Measurements from ENCODE around the gene MYO19.

Gene MYO19

GRCh38 chr17:36498560-36499300 lies 35.9 kb downstream of the MYO19 start:
- Histone ChIP-seq H3K36me3 (peaks cover 84% of the 10 kb centered on the region), H3K4me3 (ENCODE audit: low read depth in 1 of 2, low read length in 1 of 2) (no peak overlapping the region), H3K27ac (no peak overlapping the region), H3K27me3 (no peaks in the 10 kb centered on the region), H3K9me3 (no peaks in the 10 kb centered on the region), H3K4me1 (ENCODE audit: control insufficient read depth in 1 of 2, insufficient read depth in 1 of 2, low read depth in 1 of 2, low read length in 1 of 2) (no peaks in the 10 kb centered on the region)
- TF ChIP-seq CTCF (IDR thresholded peaks at IDR 0.05), result no peak

GRCh38 chr17:36498155-36498554 lies 36.5 kb downstream of the MYO19 start:
- no peaks in the 10 kb centered on the region for H3K9me3 ChIP-seq
- no peak overlapping the region for H3K27ac ChIP-seq
- no peaks in the 10 kb centered on the region for H3K4me1 ChIP-seq (ENCODE audit: control insufficient read depth in 1 of 2, insufficient read depth in 1 of 2, low read depth in 1 of 2, low read length in 1 of 2)
- H3K27me3 ChIP-seq, result no peaks in the 10 kb centered on the region
- no peak overlapping the region for H3K4me3 ChIP-seq (ENCODE audit: low read depth in 1 of 2, low read length in 1 of 2)
- peaks cover 84% of the 10 kb centered on the region for H3K36me3 ChIP-seq
- no peak for TF ChIP-seq CTCF (IDR thresholded peaks at IDR 0.05)

- H3K9me3 ChIP-seq, result no peaks in the 10 kb centered on the region
- no peaks in the 10 kb centered on the region for H3K4me1 ChIP-seq (ENCODE audit: control insufficient read depth in 1 of 2, insufficient read depth in 1 of 2, low read depth in 1 of 2, low read length in 1 of 2)
- no peak overlapping the region for H3K27ac ChIP-seq
- TF ChIP-seq CTCF (IDR thresholded peaks at IDR 0.05), result no peak
- peaks cover 81% of the 10 kb centered on the region for H3K36me3 ChIP-seq
- no peaks in the 10 kb centered on the region for H3K27me3 ChIP-seq
- no peak overlapping the region for H3K4me3 ChIP-seq (ENCODE audit: low read depth in 1 of 2, low read length in 1 of 2)
Observed at GRCh38 chr17:36496018-36496789, 38.5 kb downstream of the MYO19 start.

- Histone ChIP-seq H3K27me3 (no peaks in the 10 kb centered on the region), H3K4me3 (ENCODE audit: low read depth in 1 of 2, low read length in 1 of 2) (no peak overlapping the region), H3K27ac (no peak overlapping the region), H3K4me1 (ENCODE audit: control insufficient read depth in 1 of 2, insufficient read depth in 1 of 2, low read depth in 1 of 2, low read length in 1 of 2) (no peaks in the 10 kb centered on the region), H3K36me3 (peaks cover 73% of the 10 kb centered on the region), H3K9me3 (no peaks in the 10 kb centered on the region)
- TF ChIP-seq CTCF (IDR thresholded peaks at IDR 0.05), result no peak
Observed at GRCh38 chr17:36495076-36495578, 39.5 kb downstream of the MYO19 start.

- TF ChIP-seq CTCF (IDR thresholded peaks at IDR 0.05), result no peak
- no peak overlapping the region for H3K27ac ChIP-seq
- H3K9me3 ChIP-seq, result no peaks in the 10 kb centered on the region
- no peaks in the 10 kb centered on the region for H3K27me3 ChIP-seq
- peaks cover 73% of the 10 kb centered on the region for H3K36me3 ChIP-seq
- no peak overlapping the region for H3K4me3 ChIP-seq (ENCODE audit: low read depth in 1 of 2, low read length in 1 of 2)
- no peaks in the 10 kb centered on the region for H3K4me1 ChIP-seq (ENCODE audit: control insufficient read depth in 1 of 2, insufficient read depth in 1 of 2, low read depth in 1 of 2, low read length in 1 of 2)
Observed at GRCh38 chr17:36494674-36495073, 40.0 kb downstream of the MYO19 start.

Measured in neutrophil (primary cell).